Activated CD8-positive, alpha-beta memory T cell treated with anti-CD3 and anti-CD28 coated beads, Interleukin-2, amount 10 ng/mL, durations not matched to agents 7 days and 5 days (primary cell): Measurements from ENCODE around the gene ULK4. TPM values are rescaled to one million over a fixed set of nuclear protein-coding genes. Genes with fewer than 3 reads are reported as not detected.
"Not testable (repeated sequence)": the region's sequence is repeated elsewhere in the genome, so short reads cannot be mapped to it uniquely, and the experiment has no call there.

Source experiments
- ATAC-seq: fragments of 150-1000 bp; cut with Tn5 transposase; one replicate; pipeline ENCODE4 v1.10.0; 2021; ENCODE audit warnings: moderate library complexity
- CTCF ChIA-PET: fragments of 350-600 bp; sonication (Branson Sonifier 250); formaldehyde crosslinking; loops from one replicate; lab custom pipeline; 2021; ENCODE audit warnings: antibody characterized with exemption; lab: Charles Lee
- DNase-seq: peaks from one replicate; pipeline ENCODE4 v3.0.0-alpha.2; 2020
- H3K27ac Mint-ChIP-seq: one replicate; pipeline ENCODE4 v1.8.0; 2021; ENCODE audit warnings: mild to moderate bottlenecking, mixed read lengths
- H3K27me3 Mint-ChIP-seq: one replicate; pipeline ENCODE4 v1.8.0; 2021; ENCODE audit warnings: mixed read lengths
- H3K36me3 Mint-ChIP-seq: one replicate; pipeline ENCODE4 v1.8.0; 2021; ENCODE audit warnings: mild to moderate bottlenecking, mixed read lengths
- H3K4me1 Mint-ChIP-seq: one replicate; pipeline ENCODE4 v1.8.0; 2021; ENCODE audit warnings: mixed read lengths
- H3K4me3 Mint-ChIP-seq: one replicate; pipeline ENCODE4 v1.8.0; 2021; ENCODE audit warnings: mild to moderate bottlenecking, moderate library complexity, mixed read lengths
- H3K9me3 Mint-ChIP-seq: one replicate; pipeline ENCODE4 v1.8.0; 2022; ENCODE audit warnings: low read depth, mixed read lengths
- total RNA-seq, 2 experiments: library from RNA; stranded (reverse); gene quantifications; one replicate each; pipeline ENCODE4 v1.2.3, GENCODE V29; 2021

Gene ULK4
- total RNA-seq, 2 experiments from 2014 or later = 9.5 to 13.3 TPM

- Mint-ChIP-seq H3K36me3 (no peaks in the 10 kb centered on the region), H3K4me1 (no peaks in the 10 kb centered on the region), H3K4me3 (no peak overlapping the region), H3K9me3 (no peaks in the 10 kb centered on the region), H3K27ac (no peak overlapping the region), H3K27me3 (no peaks in the 10 kb centered on the region)
- DNase-seq (no peak), ATAC-seq (no peak)
- CTCF ChIA-PET = no interaction called here
Observed at GRCh38 chr3:41679374-41679773, 282.5 kb downstream of the ULK4 start.

- H3K9me3 Mint-ChIP-seq, DNase-seq, CTCF ChIA-PET, H3K27me3 Mint-ChIP-seq, H3K27ac Mint-ChIP-seq, H3K36me3 Mint-ChIP-seq, H3K4me1 Mint-ChIP-seq, H3K4me3 Mint-ChIP-seq, ATAC-seq: not testable (repeated sequence)
Observed at GRCh38 chr3:41675102-41675501, 286.8 kb downstream of the ULK4 start.

GRCh38 chr3:41674449-41674848 is 287.5 kb downstream of the ULK4 start:
- Mint-ChIP-seq H3K9me3 (no peaks in the 10 kb centered on the region), H3K27me3 (no peaks in the 10 kb centered on the region), H3K36me3 (no peaks in the 10 kb centered on the region), H3K4me3 (no peak overlapping the region), H3K4me1 (no peaks in the 10 kb centered on the region), H3K27ac (no peak overlapping the region)
- CTCF ChIA-PET = no interaction called here
- ATAC-seq (no peak), DNase-seq (no peak)

GRCh38 chr3:41673650-41674049 is 288.3 kb downstream of the ULK4 start:
- H3K27ac Mint-ChIP-seq = no peak overlapping the region
- H3K27me3 Mint-ChIP-seq = no peaks in the 10 kb centered on the region
- H3K9me3 Mint-ChIP-seq = no peaks in the 10 kb centered on the region
- no peak overlapping the region for H3K4me3 Mint-ChIP-seq
- H3K36me3 Mint-ChIP-seq = no peaks in the 10 kb centered on the region
- CTCF ChIA-PET = no interaction called here
- H3K4me1 Mint-ChIP-seq = no peaks in the 10 kb centered on the region
- DNase-seq (no peak), ATAC-seq (no peak)

- H3K9me3 Mint-ChIP-seq = peaks cover 8% of the 10 kb centered on the region
Observed at GRCh38 chr3:41668379-41668778, 293.5 kb downstream of the ULK4 start.

GRCh38 chr3:41662288-41662687 is 299.6 kb downstream of the ULK4 start:
- DNase-seq (no peak), ATAC-seq (no peak)
- CTCF ChIA-PET = no interaction called here
- Mint-ChIP-seq H3K27me3 (no peaks in the 10 kb centered on the region), H3K27ac (no peak overlapping the region), H3K36me3 (peaks cover 5% of the 10 kb centered on the region), H3K4me3 (no peak overlapping the region), H3K4me1 (no peaks in the 10 kb centered on the region), H3K9me3 (peaks cover 8% of the 10 kb centered on the region)

More at GRCh38 chr3:41668379-41668778, 293.5 kb downstream of the ULK4 start:
- ATAC-seq (no peak), DNase-seq (no peak)
- Mint-ChIP-seq H3K4me1 (no peaks in the 10 kb centered on the region), H3K36me3 (peaks cover 4% of the 10 kb centered on the region), H3K27me3 (no peaks in the 10 kb centered on the region), H3K4me3 (no peak overlapping the region), H3K27ac (no peak overlapping the region)
- CTCF ChIA-PET = no interaction called here

GRCh38 chr3:41661796-41662195 is 300.1 kb downstream of the ULK4 start:
- no peak for DNase-seq
- no peaks in the 10 kb centered on the region for H3K4me1 Mint-ChIP-seq
- no peak for ATAC-seq
- H3K9me3 Mint-ChIP-seq = peaks cover 8% of the 10 kb centered on the region
- no peaks in the 10 kb centered on the region for H3K27me3 Mint-ChIP-seq
- H3K36me3 Mint-ChIP-seq = peaks cover 5% of the 10 kb centered on the region
- no peak overlapping the region for H3K4me3 Mint-ChIP-seq
- CTCF ChIA-PET = no interaction called here
- no peak overlapping the region for H3K27ac Mint-ChIP-seq

- H3K36me3 Mint-ChIP-seq = peaks cover 4% of the 10 kb centered on the region
Observed at GRCh38 chr3:41660510-41660909, 301.4 kb downstream of the ULK4 start.

GRCh38 chr3:41653571-41654239 is 308.2 kb downstream of the ULK4 start:
- Mint-ChIP-seq H3K4me1 (no peaks in the 10 kb centered on the region), H3K36me3 (peaks cover 2% of the 10 kb centered on the region), H3K4me3 (no peak overlapping the region), H3K27me3 (no peaks in the 10 kb centered on the region), H3K9me3 (peaks cover 6% of the 10 kb centered on the region), H3K27ac (no peak overlapping the region)
- ATAC-seq = no peak
- CTCF ChIA-PET = no interaction called here
- DNase-seq = no peak

More at GRCh38 chr3:41660510-41660909, 301.4 kb downstream of the ULK4 start:
- Mint-ChIP-seq H3K27ac (no peak overlapping the region), H3K9me3 (peaks cover 5% of the 10 kb centered on the region), H3K4me3 (no peak overlapping the region), H3K4me1 (no peaks in the 10 kb centered on the region), H3K27me3 (no peaks in the 10 kb centered on the region)
- ATAC-seq = no peak
- no peak for DNase-seq
- CTCF ChIA-PET = no interaction called here

GRCh38 chr3:41652931-41653330 is 309.0 kb downstream of the ULK4 start:
- DNase-seq = no peak
- H3K27ac Mint-ChIP-seq = no peak overlapping the region
- H3K4me3 Mint-ChIP-seq = no peak overlapping the region
- H3K36me3 Mint-ChIP-seq = peaks cover 2% of the 10 kb centered on the region
- H3K27me3 Mint-ChIP-seq = no peaks in the 10 kb centered on the region
- H3K9me3 Mint-ChIP-seq = peaks cover 6% of the 10 kb centered on the region
- CTCF ChIA-PET = no interaction called here
- ATAC-seq = no peak
- no peaks in the 10 kb centered on the region for H3K4me1 Mint-ChIP-seq

GRCh38 chr3:41652506-41652905 is 309.4 kb downstream of the ULK4 start:
- Mint-ChIP-seq H3K4me1 (no peaks in the 10 kb centered on the region), H3K4me3 (no peak overlapping the region), H3K27ac (no peak overlapping the region), H3K9me3 (peaks cover 6% of the 10 kb centered on the region), H3K36me3 (peaks cover 2% of the 10 kb centered on the region), H3K27me3 (no peaks in the 10 kb centered on the region)
- CTCF ChIA-PET = no interaction called here
- ATAC-seq (no peak), DNase-seq (no peak)

GRCh38 chr3:41651718-41652117 is 310.2 kb downstream of the ULK4 start:
- H3K27me3 Mint-ChIP-seq = no peaks in the 10 kb centered on the region
- no peak overlapping the region for H3K4me3 Mint-ChIP-seq
- no peaks in the 10 kb centered on the region for H3K4me1 Mint-ChIP-seq
- DNase-seq (no peak), ATAC-seq (no peak)
- no peak overlapping the region for H3K27ac Mint-ChIP-seq
- peaks cover 2% of the 10 kb centered on the region for H3K36me3 Mint-ChIP-seq
- CTCF ChIA-PET = no interaction called here
- H3K9me3 Mint-ChIP-seq = peaks cover 6% of the 10 kb centered on the region

- no peak for DNase-seq
- no peak overlapping the region for H3K27ac Mint-ChIP-seq
- H3K4me1 Mint-ChIP-seq = no peaks in the 10 kb centered on the region
- peaks cover 2% of the 10 kb centered on the region for H3K36me3 Mint-ChIP-seq
- CTCF ChIA-PET = no interaction called here
- no peak overlapping the region for H3K4me3 Mint-ChIP-seq
- ATAC-seq = no peak
- H3K9me3 Mint-ChIP-seq = peaks cover 6% of the 10 kb centered on the region
- no peaks in the 10 kb centered on the region for H3K27me3 Mint-ChIP-seq
Observed at GRCh38 chr3:41650406-41650805, 311.5 kb downstream of the ULK4 start.

- Mint-ChIP-seq H3K27me3 (no peaks in the 10 kb centered on the region), H3K9me3 (peaks cover 8% of the 10 kb centered on the region), H3K4me3 (no peak overlapping the region), H3K4me1 (no peaks in the 10 kb centered on the region), H3K36me3 (peaks cover 2% of the 10 kb centered on the region), H3K27ac (no peak overlapping the region)
- no peak for DNase-seq
- ATAC-seq = no peak
- CTCF ChIA-PET = no interaction called here
Observed at GRCh38 chr3:41649129-41649739, 312.7 kb downstream of the ULK4 start.
